Islet precursor cell (in vitro differentiated cells): ENCODE results near the gene ARMH4.
A peak's percentile ranks its signal among the peaks of the same experiment; 100 is the strongest.
"Not testable (repeated sequence)": the region's sequence is repeated elsewhere in the genome, so short reads cannot be mapped to it uniquely, and the experiment has no call there.

Experiments used
- DNase-seq: peaks from one replicate; pipeline ENCODE4 v3.0.0-alpha.2; 2018

Gene ARMH4

GRCh38 chr14:58145936-58146335 lies 6.1 kb downstream of the ARMH4 start:
- no peak for DNase-seq

- DNase-seq = no peak
Measured at GRCh38 chr14:58143106-58143505, 8.9 kb downstream of the ARMH4 start.

GRCh38 chr14:58141893-58142292 lies 10.1 kb downstream of the ARMH4 start:
- DNase-seq = no peak

DNA sequence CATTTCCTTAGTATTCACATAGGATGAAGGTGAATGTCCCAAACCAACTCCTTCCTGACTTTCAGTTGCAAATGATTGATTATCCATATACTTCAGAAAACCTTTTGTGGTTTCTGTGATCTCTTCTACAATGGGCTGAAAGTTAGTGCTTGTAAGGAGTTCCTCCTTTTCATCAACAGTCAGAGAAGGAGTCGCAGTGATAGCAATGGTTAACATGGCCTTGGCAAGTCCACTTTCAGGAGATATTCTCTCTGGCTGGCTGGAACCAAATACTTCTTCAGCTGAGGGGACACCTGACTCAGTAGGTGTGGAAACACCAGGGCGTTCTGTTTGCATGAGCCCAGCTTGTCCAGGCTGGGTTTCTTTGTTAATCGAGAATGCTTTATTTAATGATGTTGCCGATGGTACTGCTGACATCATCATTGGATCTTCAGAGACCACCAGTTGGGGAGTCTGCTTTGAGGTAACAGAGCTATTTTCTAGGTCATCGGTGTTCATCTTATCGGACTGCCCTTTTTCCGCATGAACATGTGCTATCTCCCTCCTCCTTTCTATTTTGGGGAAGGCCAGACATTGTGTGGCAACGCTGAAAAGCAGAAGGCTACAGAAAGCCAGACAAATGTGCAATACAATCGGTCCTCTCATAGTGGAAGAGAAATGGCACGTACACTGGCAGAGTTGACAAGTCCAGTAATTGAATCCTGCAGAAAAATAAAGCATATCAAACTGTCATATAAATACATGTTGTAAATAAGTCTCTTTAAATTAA lies 13.1 kb downstream of the ARMH4 start:
- no peak for DNase-seq

GRCh38 chr14:58138031-58138713 lies 13.8 kb downstream of the ARMH4 start:
- no peak for DNase-seq

GRCh38 chr14:58133739-58134138 lies 18.3 kb downstream of the ARMH4 start:
- DNase-seq = peak; percentile 68

GRCh38 chr14:58131386-58131785 lies 20.6 kb downstream of the ARMH4 start:
- DNase-seq = no peak

- DNase-seq = no peak
Measured at GRCh38 chr14:58130116-58130782, 21.8 kb downstream of the ARMH4 start.

DNA sequence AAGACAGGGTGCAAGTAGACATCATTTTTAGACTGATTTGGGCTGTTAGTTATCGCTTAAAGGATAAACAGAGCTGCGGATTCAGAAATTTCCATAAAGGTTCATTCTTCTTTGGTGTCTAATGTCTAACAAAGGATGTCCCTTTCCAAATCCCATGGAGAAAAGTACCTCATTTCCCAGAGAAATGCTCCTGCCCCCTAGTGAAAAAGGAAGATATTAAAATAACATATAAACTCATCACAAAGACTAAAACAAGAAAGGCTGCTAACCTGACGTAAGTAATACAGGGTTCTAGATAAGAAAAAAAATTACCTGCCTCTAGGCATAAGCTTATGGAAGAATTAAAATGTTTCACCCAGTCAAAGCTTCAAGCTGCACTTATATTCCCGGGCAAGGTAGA lies 22.8 kb downstream of the ARMH4 start:
- DNase-seq = no peak

DNA sequence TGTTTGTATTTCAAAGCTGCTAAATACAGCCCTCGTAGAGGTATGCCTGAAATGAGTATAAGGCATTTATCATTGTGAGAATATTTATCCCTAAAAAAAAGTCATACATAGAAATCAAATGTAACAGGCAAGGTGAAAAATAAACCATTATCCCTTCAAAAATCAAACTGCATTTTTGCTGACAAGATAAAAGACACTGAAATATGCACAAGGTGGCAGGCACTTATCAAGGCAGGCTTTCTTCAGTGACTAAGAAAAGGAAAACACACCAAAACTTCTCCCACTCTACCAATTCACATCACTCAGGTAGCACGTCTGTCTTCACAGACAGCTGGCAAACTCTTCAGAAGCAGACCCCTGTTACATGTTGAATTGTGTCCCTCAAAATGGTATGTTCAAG lies 23.6 kb downstream of the ARMH4 start:
- no peak for DNase-seq

DNA sequence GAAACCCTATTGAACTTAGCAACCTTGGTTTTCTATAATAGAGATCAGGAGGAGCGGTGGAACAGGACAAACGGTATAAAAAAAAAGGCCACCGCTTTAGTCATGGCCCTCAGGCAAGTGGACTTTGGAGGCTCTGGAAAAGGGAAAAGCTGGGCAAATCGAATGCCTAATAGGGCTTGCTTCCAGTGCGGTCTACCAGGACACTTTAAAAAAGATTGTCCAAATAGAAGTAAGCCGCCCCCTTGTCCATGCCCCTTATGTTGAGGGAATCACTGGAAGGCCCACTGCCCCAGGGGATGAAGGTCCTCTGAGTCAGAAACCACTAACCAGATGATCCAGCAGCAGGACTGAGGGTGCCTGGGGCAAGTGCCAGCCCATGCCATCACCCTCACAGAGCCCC lies 29.5 kb downstream of the ARMH4 start:
- not testable (repeated sequence) for DNase-seq

DNA sequence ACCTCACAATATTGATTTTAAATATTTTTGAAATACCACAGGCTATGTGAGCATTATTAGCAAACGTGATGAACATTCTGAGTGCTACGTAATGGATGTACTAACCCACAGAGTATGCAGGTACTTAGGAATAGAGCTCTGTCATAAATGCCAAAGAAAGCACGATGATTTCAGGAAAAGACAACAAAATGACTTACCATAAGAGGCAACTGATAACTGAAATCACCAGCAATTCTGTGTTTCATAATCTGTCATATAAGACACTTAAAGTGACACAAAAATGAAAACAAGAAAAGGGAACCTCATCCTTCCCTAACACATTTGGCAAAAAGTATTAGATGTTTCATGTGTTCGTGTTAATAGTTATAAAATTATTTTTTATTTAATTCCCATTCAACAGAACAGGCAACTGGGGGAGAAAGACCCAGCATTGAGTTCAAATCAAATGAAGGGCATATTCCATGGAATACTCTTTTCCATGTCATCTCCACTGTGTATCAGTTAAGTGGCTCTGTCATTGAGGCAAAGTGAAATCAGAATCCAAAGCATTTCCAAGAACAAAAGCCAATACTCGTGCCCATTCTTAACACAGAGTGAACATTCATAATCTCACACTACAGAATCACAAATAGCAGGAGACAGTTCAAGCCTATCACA lies 30.4 kb downstream of the ARMH4 start:
- DNase-seq = no peak

- DNase-seq = no peak
Measured at GRCh38 chr14:58119381-58119780, 32.6 kb downstream of the ARMH4 start.

GRCh38 chr14:58118097-58118815 lies 33.8 kb downstream of the ARMH4 start:
- no peak for DNase-seq

- no peak for DNase-seq
Measured at GRCh38 chr14:58109744-58110143, 42.3 kb downstream of the ARMH4 start.

- DNase-seq = no peak
Measured at GRCh38 chr14:58108717-58109116, 43.3 kb downstream of the ARMH4 start.

DNA sequence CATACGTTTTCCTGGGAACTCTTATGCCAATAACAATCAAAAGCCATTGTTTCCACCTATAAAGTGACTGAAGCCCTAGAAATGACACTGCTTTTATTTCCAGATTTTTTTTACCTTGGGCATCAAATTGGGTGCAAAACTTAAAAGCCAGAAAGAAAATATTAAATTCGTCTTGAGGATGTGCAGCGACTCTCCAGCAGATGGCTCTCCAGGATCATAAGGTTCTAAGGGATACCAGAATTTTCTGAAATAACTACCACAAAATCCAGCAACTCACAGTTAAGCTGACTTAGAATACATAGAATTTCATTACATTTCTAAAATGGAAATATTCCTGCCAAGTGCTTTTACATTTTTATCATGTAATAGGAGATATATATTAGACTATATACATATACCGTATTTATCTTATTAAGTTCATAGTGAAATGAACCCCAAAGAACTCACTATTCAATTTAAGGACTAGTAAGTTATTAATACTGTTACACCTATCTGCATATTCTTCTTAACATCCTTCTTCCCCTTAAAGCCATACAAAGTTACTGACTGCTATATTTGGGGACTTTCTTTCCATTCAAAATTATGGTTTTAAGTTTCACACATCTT lies 44.0 kb downstream of the ARMH4 start:
- DNase-seq = no peak

GRCh38 chr14:58107041-58107440 lies 45.0 kb downstream of the ARMH4 start:
- no peak for DNase-seq

DNA sequence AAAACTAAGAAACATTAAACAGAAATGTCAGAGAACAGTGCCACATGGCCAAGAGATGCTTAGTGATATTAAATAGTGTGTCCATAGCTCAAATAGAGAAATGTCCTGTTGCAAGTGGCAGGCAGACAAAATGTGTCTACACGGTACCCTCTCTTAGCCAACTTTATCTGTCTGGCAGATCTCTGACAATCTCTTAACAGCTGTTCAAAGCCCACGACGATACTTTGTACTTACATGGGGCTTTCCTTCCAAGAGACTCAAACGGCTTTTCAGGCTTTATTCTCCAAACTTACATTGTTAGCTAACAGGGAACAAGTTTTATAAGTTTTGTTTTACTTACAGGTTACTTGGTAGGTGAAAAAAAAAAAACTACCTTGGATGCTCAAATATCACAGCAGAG lies 45.6 kb downstream of the ARMH4 start:
- DNase-seq = no peak

GRCh38 chr14:58104808-58105207 lies 47.2 kb downstream of the ARMH4 start:
- no peak for DNase-seq

DNA sequence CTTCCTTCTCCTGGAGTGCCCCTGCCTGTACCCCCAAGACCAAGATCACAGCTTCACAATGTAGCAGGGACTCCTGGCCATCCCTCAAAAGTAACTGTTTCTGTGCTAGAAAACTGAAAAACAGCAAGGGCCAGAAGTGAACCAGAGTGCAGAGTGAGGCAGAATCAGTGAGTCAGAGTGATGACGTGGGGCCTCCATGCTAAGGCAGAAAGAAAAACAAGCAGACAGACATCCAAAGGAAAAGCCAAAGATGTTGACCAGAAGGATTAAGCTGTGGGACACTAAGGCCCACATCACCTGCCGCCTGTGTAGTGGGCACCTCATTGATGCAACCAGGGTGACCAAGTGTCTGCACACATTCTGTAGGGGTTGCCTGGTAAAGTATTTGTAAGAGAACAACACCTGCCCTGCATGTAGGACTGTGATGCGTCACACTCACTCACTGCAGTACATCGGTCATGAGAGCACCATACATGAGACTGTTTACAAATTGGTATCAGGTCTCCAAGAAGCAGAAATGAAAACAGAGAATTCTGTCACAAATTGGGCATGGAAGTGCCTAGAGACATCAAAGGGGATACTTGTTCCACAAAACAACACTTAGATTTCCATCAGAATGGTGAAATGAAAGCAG lies 51.2 kb downstream of the ARMH4 start:
- DNase-seq = no peak

GRCh38 chr14:58099682-58100081 lies 52.3 kb downstream of the ARMH4 start:
- DNase-seq = no peak
